Activated naive CD4-positive, alpha-beta T cell treated with anti-CD3 and anti-CD28 coated beads, Interleukin-2, amount 10 ng/mL, durations not matched to agents 7 days and 5 days (primary cell): ENCODE results near the gene GPR137.
"Not testable (repeated sequence)": the region's sequence is repeated elsewhere in the genome, so short reads cannot be mapped to it uniquely, and the experiment has no call there.

ENCODE experiments used
- CTCF ChIA-PET: fragments of 350-600 bp; sonication (Branson Sonifier 250); formaldehyde crosslinking; loops from one replicate; lab custom pipeline; 2021; ENCODE audit warnings: antibody characterized with exemption; lab: Charles Lee
- DNase-seq: peaks from one replicate; pipeline ENCODE4 v3.0.0-alpha.2; 2020
- H3K27ac Mint-ChIP-seq: one replicate; pipeline ENCODE4 v1.8.0; 2021; ENCODE audit warnings: mild to moderate bottlenecking, moderate library complexity, mixed read lengths
- H3K27me3 Mint-ChIP-seq: one replicate; pipeline ENCODE4 v1.8.0; 2021; ENCODE audit warnings: mild to moderate bottlenecking, mixed read lengths
- H3K36me3 Mint-ChIP-seq: one replicate; pipeline ENCODE4 v1.8.0; 2021; ENCODE audit warnings: mixed read lengths
- H3K4me1 Mint-ChIP-seq: one replicate; pipeline ENCODE4 v1.8.0; 2021; ENCODE audit warnings: mixed read lengths
- H3K4me3 Mint-ChIP-seq: one replicate; pipeline ENCODE4 v1.8.0; 2021; ENCODE audit warnings: mild to moderate bottlenecking, moderate library complexity, mixed read lengths
- H3K9me3 Mint-ChIP-seq: one replicate; pipeline ENCODE4 v1.8.0; 2021; ENCODE audit warnings: mixed read lengths

GPR137 gene

DNA sequence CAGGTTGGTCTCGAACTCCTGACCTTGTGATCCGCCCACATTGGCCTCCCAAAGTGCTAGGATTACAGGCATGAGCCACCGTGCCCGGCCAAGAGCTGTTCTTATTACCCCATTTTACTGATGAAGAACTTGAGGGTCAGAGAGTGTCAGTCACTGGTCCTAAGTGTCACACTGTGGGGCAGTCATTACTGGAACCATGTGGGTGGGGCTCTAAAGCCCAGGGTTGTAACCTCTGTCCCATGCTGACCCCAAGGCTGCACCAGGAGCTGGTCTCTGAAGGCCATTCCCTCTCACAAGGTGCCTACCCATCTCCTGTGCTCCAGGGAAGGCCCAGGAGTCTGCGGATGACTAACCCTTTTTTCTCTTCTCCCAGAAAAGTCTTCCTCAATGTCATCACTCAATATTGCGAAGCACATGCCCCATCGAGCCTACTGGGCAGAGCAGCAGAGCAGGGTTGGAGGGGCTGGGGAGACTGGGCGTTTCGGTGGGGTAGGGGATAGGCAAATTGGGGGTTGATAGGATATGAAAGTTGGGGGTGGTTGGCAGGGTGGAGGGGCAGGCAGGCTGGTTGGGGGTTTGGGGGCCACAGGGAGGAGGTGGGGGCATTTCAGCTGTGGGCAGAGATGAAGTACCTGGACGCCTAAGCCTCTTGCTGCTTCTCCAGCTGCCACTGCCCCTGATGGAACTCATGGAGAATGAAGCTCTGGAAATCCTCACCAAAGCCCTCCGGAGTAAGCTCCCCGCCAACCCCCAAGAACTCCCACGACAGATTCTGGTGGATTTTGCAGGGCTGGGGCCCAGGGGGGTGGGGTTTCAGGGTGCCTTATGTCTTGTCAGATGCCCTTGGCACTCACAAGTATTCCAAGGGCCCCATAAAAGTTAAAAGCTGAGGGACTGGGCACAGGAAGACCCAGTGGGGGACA lies 17.7 kb downstream of the GPR137 start:
- H3K9me3 Mint-ChIP-seq: no peaks in the 10 kb centered on the region

GRCh38 chr11:64304032-64304315 lies 18.3 kb downstream of the GPR137 start:
- Mint-ChIP-seq H3K9me3 (no peaks in the 10 kb centered on the region), H3K36me3 (peaks cover 10% of the 10 kb centered on the region), H3K4me1 (peaks cover 48% of the 10 kb centered on the region), H3K27me3 (peaks cover 35% of the 10 kb centered on the region), H3K27ac (peak overlapping the region; percentile 98), H3K4me3 (peak overlapping the region; percentile 78)
- CTCF ChIA-PET: interaction anchor here (0.8 to 6.2 kb wide), 21 partner anchors 11 to 303 kb away, joined by 3 to 131 read pairs (median 6); partner anchors contain the start of genes CCDC88B, DNAJC4, FERMT3 and KCNK4
- DNase-seq: no peak

More for the DNA sequence above, 17.7 kb downstream of the GPR137 start:
- H3K27ac Mint-ChIP-seq: peak overlapping the region; percentile 98
- H3K27me3 Mint-ChIP-seq: peaks cover 41% of the 10 kb centered on the region
- H3K4me3 Mint-ChIP-seq: peak overlapping the region; percentile 78
- CTCF ChIA-PET: interaction anchor here (0.9 to 6.2 kb wide), 18 partner anchors 10 to 303 kb away, joined by 3 to 131 read pairs (median 15); partner anchors contain the start of genes CCDC88B, FERMT3, KCNK4 and PRDX5
- peaks cover 10% of the 10 kb centered on the region for H3K36me3 Mint-ChIP-seq
- peaks cover 48% of the 10 kb centered on the region for H3K4me1 Mint-ChIP-seq
- DNase-seq: no peak

GRCh38 chr11:64304316-64305072 lies 18.8 kb downstream of the GPR137 start:
- peaks cover 10% of the 10 kb centered on the region for H3K36me3 Mint-ChIP-seq
- peak; percentile 97 for DNase-seq
- H3K9me3 Mint-ChIP-seq: no peaks in the 10 kb centered on the region
- H3K27me3 Mint-ChIP-seq: peaks cover 30% of the 10 kb centered on the region
- H3K27ac Mint-ChIP-seq: peak overlapping the region; percentile 98
- H3K4me1 Mint-ChIP-seq: peaks cover 50% of the 10 kb centered on the region
- CTCF ChIA-PET: interaction anchor here (0.8 to 6.2 kb wide), 25 partner anchors 12 to 467 kb away, joined by 3 to 131 read pairs (median 4); partner anchors contain the start of genes CCDC88B, DNAJC4, FERMT3 and FKBP2
- H3K4me3 Mint-ChIP-seq: peak overlapping the region; percentile 78

DNA sequence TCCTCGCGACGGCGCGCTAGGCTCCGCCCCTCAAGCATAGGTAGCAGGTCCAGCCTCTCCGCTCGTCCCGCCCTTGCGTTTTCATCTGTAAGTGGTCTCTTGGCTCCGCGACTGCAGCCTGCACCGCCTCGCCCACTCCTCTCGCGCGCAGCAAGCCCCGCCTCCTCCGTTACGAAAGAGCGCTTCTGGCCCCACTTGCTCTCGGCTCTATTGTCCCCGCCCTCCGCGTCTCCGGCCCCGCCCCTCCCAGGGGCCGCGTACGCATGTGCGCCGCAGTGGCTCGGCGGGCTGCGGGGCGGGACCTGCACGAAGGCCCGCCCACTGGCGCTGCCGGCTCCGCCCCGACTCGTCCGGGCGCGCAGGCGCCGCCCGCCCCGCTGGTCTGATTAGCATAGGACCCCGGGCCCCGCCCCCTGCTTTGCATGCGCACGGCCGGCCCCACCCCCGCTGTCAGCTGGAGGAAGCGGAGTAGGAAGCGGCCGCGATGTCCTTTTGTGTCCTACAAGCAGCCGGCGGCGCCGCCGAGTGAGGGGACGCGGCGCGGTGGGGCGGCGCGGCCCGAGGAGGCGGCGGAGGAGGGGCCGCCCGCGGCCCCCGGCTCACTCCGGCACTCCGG lies 19.5 kb downstream of the GPR137 start, which contains the start of gene ESRRA:
Gene ESRRA, plus strand, starts transcription at position 450 of the 616 bp plus-strand sequence. CDS start 1,656 bp downstream, outside the sequence.
- peak within 1 kb of the TSS; percentile 89 for H3K4me3 Mint-ChIP-seq
- peaks cover 23% of the 10 kb centered on the region for H3K27me3 Mint-ChIP-seq
- peak within 1 kb of the TSS; percentile 98 for H3K27ac Mint-ChIP-seq
- CTCF ChIA-PET: interaction anchor here (0.9 to 6.2 kb wide), 19 partner anchors 12 to 468 kb away, joined by 3 to 131 read pairs (median 14); partner anchors contain the start of genes DNAJC4, FERMT3, FKBP2 and KCNK4
- peaks cover 46% of the 10 kb centered on the region for H3K4me1 Mint-ChIP-seq
- H3K9me3 Mint-ChIP-seq: no peaks in the 10 kb centered on the region
- peaks cover 10% of the 10 kb centered on the region for H3K36me3 Mint-ChIP-seq
- peak; percentile 100 for DNase-seq

GRCh38 chr11:64305691-64306562 lies 20.3 kb downstream of the GPR137 start:
- peak; percentile 85 for DNase-seq
- peaks cover 41% of the 10 kb centered on the region for H3K4me1 Mint-ChIP-seq
- peak overlapping the region; percentile 89 for H3K4me3 Mint-ChIP-seq
- peaks cover 15% of the 10 kb centered on the region for H3K27me3 Mint-ChIP-seq
- peaks cover 12% of the 10 kb centered on the region for H3K36me3 Mint-ChIP-seq
- CTCF ChIA-PET: interaction anchor here (0.9 to 6.2 kb wide), 5 partner anchors 12 to 101 kb away, joined by 3 to 131 read pairs (median 22); partner anchors contain the start of genes FERMT3 and TRMT112
- no peaks in the 10 kb centered on the region for H3K9me3 Mint-ChIP-seq
- H3K27ac Mint-ChIP-seq: peak overlapping the region; percentile 95

GRCh38 chr11:64306563-64306875 lies 20.9 kb downstream of the GPR137 start:
- Mint-ChIP-seq H3K4me3 (peak overlapping the region; percentile 89), H3K27ac (peak overlapping the region; percentile 95), H3K36me3 (peaks cover 14% of the 10 kb centered on the region)

GRCh38 chr11:64306876-64307622 lies 21.4 kb downstream of the GPR137 start:
- Mint-ChIP-seq H3K27ac (peak overlapping the region; percentile 95), H3K4me3 (peak overlapping the region; percentile 89), H3K27me3 (peaks cover 4% of the 10 kb centered on the region), H3K4me1 (peaks cover 37% of the 10 kb centered on the region), H3K36me3 (peaks cover 14% of the 10 kb centered on the region), H3K9me3 (no peaks in the 10 kb centered on the region)
- DNase-seq: no peak
- CTCF ChIA-PET: interaction anchor here (0.8 to 1.3 kb wide), 3 partner anchors 10 to 48 kb away, joined by 3 to 5 read pairs (median 4); partner anchors contain the start of genes PRDX5 and TRMT112

More at GRCh38 chr11:64306563-64306875, 20.9 kb downstream of the GPR137 start:
- no peak for DNase-seq
- CTCF ChIA-PET: interaction anchor here (0.9 kb wide), 1 partner anchor 11 kb away, joined by 3 read pairs; the partner anchor contains the start of gene TRMT112
- peaks cover 9% of the 10 kb centered on the region for H3K27me3 Mint-ChIP-seq
- H3K9me3 Mint-ChIP-seq: no peaks in the 10 kb centered on the region
- H3K4me1 Mint-ChIP-seq: peaks cover 41% of the 10 kb centered on the region

DNA sequence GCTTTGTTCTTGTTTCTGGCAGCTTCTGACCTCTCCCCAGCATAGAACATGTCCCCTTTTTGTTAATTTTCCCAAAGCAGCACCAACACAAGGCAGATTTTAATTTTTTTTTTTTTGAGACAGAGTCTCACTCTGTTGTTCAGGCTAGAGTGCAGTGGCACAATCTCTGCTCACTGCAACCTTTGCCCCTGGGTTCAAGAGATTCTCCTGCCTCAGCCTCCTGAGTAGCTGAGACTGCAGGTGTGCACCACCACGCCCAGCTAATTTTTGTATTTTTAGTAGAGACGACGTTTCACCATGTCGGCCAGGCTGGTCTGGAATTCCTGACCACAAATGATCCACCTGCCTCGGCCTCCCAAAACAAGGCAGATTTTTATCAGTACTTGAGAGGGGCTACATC lies 22.1 kb downstream of the GPR137 start:
- not testable (repeated sequence) for H3K9me3 Mint-ChIP-seq, DNase-seq, H3K27me3 Mint-ChIP-seq
- CTCF ChIA-PET: interaction anchor here (0.8 to 1.3 kb wide), 2 partner anchors 10 to 47 kb away, joined by 4 to 5 read pairs; partner anchors contain the start of genes PRDX5 and TRMT112
- Mint-ChIP-seq H3K27ac (peak overlapping the region; percentile 76), H3K4me3 (peak overlapping the region; percentile 45), H3K36me3 (peaks cover 14% of the 10 kb centered on the region), H3K4me1 (peaks cover 40% of the 10 kb centered on the region)

DNA sequence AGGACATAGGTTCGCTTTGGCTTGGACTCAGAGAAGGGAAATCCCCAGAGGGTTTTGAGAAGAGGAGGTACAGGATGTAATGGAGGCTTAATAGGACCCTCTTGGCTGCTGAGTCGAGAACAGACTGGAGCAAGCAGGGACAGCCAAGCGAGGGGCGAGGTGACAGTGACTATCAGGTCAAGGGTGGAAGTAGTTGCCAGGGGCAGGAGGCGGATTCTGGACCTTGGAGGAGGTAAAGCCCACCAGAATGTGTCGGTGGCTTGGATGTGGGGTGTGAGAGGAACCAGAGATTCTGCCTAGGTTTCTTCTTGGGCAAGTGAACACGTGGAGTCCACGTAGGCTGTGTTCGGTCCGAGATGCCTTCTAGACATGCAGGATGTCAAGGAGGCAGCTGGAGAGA lies 27.3 kb downstream of the GPR137 start:
- no peak overlapping the region for H3K4me3 Mint-ChIP-seq
- H3K27ac Mint-ChIP-seq: peak overlapping the region; percentile 67
- H3K4me1 Mint-ChIP-seq: peaks cover 43% of the 10 kb centered on the region
- no peaks in the 10 kb centered on the region for H3K27me3 Mint-ChIP-seq
- peaks cover 28% of the 10 kb centered on the region for H3K36me3 Mint-ChIP-seq
- DNase-seq: no peak
- no peaks in the 10 kb centered on the region for H3K9me3 Mint-ChIP-seq
- CTCF ChIA-PET: no interaction called here

DNA sequence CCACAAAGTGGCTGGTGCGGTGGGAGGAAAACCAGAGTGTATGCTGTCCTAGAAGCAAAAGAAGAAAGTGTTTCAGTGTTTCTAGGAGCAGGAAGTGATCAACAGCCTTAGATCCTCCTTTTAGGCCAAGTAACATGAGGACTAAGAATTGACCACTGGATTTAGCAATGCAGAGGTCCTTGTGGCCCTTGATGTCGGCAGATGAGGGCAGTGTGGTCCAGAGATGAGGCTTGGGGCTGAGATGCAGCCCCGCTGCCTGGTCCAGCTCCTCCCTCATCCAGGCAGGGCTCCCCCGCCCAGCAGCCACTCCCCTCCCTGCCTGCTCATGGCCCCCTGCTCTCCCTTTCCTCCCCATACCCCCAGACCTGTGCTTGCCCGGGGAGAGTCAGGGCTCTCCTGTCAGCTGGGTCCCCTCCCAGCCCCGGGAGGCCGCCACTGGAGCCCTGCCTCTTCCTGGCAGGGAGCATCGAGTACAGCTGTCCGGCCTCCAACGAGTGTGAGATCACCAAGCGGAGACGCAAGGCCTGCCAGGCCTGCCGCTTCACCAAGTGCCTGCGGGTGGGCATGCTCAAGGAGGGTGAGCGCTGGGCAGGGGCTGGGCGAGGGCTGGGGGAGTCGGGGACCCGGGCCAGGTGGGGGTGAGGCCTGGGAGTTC lies 28.0 kb downstream of the GPR137 start:
- Mint-ChIP-seq H3K4me3 (no peak overlapping the region), H3K9me3 (no peaks in the 10 kb centered on the region), H3K27me3 (no peaks in the 10 kb centered on the region), H3K4me1 (peaks cover 48% of the 10 kb centered on the region), H3K36me3 (peaks cover 31% of the 10 kb centered on the region), H3K27ac (peak overlapping the region; percentile 67)
- no peak for DNase-seq
- CTCF ChIA-PET: interaction anchor here (1.3 kb wide), 1 partner anchor 18 kb away, joined by 4 read pairs; no protein-coding TSS in a partner anchor

- DNase-seq: no peak
- no peaks in the 10 kb centered on the region for H3K9me3 Mint-ChIP-seq
- CTCF ChIA-PET: interaction anchor here (1.3 kb wide), 1 partner anchor 18 kb away, joined by 4 read pairs; no protein-coding TSS in a partner anchor
- no peak overlapping the region for H3K4me3 Mint-ChIP-seq
- no peaks in the 10 kb centered on the region for H3K27me3 Mint-ChIP-seq
- peaks cover 54% of the 10 kb centered on the region for H3K4me1 Mint-ChIP-seq
- H3K36me3 Mint-ChIP-seq: peaks cover 31% of the 10 kb centered on the region
- H3K27ac Mint-ChIP-seq: peak overlapping the region; percentile 8
Observed at GRCh38 chr11:64314146-64314804, 28.6 kb downstream of the GPR137 start.
